HepG2 (cell line): ENCODE measurements around the gene TNNI3. TPM values are rescaled to one million over a fixed set of nuclear protein-coding genes. Genes with fewer than 3 reads are reported as not detected.
A peak's percentile ranks its signal among the peaks of the same experiment; 100 is the strongest.

Experiments
- AHDC1 ChIP-seq: sonication (generic); formaldehyde crosslinking; IDR thresholded peaks from 2 replicates; pipeline ENCODE4 v1.5.1; 2020; ENCODE audit warnings: mild to moderate bottlenecking, missing genetic modification reagents, borderline replicate concordance
- E2F1 ChIP-seq: sonication (generic); formaldehyde crosslinking; IDR thresholded peaks from 2 replicates; pipeline ENCODE4 v1.5.0; 2020; ENCODE audit warnings: missing genetic modification reagents
- HNRNPK ChIP-seq: fragments of 200-400 bp; formaldehyde crosslinking; IDR thresholded peaks from 2 replicates; pipeline ENCODE4 v1.6.1; 2018; ENCODE audit warnings: low read length, low read depth, moderate library complexity, mild to moderate bottlenecking; ENCODE audit not compliant: poor library complexity, severe bottlenecking
- JUNB ChIP-seq: sonication (generic); formaldehyde crosslinking; IDR thresholded peaks from 2 replicates; pipeline ENCODE4 v1.8.0; 2022; ENCODE audit warnings: missing genetic modification reagents, mild to moderate bottlenecking, borderline replicate concordance
- KMT2B ChIP-seq: IDR thresholded peaks from 2 replicates; pipeline ENCODE4 v1.6.1; 2016; ENCODE audit warnings: missing genetic modification reagents, missing compliant biosample characterization
- NFKB2 ChIP-seq: sonication (generic); formaldehyde crosslinking; IDR thresholded peaks from 2 replicates; pipeline ENCODE4 v1.4.0; 2020; ENCODE audit warnings: missing genetic modification reagents, borderline replicate concordance
- ZBTB42 ChIP-seq: sonication (generic); formaldehyde crosslinking; IDR thresholded peaks from 2 replicates; pipeline ENCODE4 v1.5.0; 2020; ENCODE audit warnings: mild to moderate bottlenecking, missing genetic modification reagents
- ZC3H4 ChIP-seq: sonication (generic); formaldehyde crosslinking; IDR thresholded peaks from 2 replicates; pipeline ENCODE4 v1.4.0; 2020; ENCODE audit warnings: missing genetic modification reagents, borderline replicate concordance
- ZKSCAN1 ChIP-seq: fragments of 150-350 bp; IDR thresholded peaks from 2 replicates; pipeline ENCODE4 v1.6.1; 2014; ENCODE audit warnings: low read length
- ZNF496 ChIP-seq: sonication (generic); formaldehyde crosslinking; IDR thresholded peaks from 2 replicates; pipeline ENCODE4 v1.8.1; 2023; ENCODE audit warnings: mild to moderate bottlenecking, moderate library complexity, missing genetic modification reagents; ENCODE audit not compliant: insufficient replicate concordance
- ZNF619 ChIP-seq: sonication (generic); formaldehyde crosslinking; IDR thresholded peaks from 2 replicates; pipeline ENCODE4 v1.4.0; 2020; ENCODE audit warnings: mild to moderate bottlenecking, missing genetic modification reagents
- ZNF850 ChIP-seq: sonication (generic); formaldehyde crosslinking; conservative IDR thresholded peaks from 2 replicates; pipeline ENCODE4 v1.9.0; 2021; ENCODE audit warnings: mild to moderate bottlenecking, missing genetic modification reagents
- ZNF879 ChIP-seq: sonication (generic); formaldehyde crosslinking; IDR thresholded peaks from 2 replicates; pipeline ENCODE4 v1.8.1; 2023; ENCODE audit warnings: missing genetic modification reagents
- polyA plus RNA-seq, 8 experiments: library from polyadenylated mRNA; depleted of rRNA in 3 of 8; stranded (reverse) in 7 of 8; unstranded in 1 of 8; fragments of >200 nt; fragmentation: Illumina TruSeq in 4 of 8; extraction: Trizol in 4 of 8; gene quantifications; 2 replicates each; pipeline versions ENCODE4 v1.2.1 to v1.2.3, GENCODE V29; 2011 to 2016; ENCODE audit warnings: low read depth in 4 of 8, missing spikeins in 1 of 8, mixed read lengths in 1 of 8; ENCODE audit not compliant: insufficient read depth in 1 of 8
- total RNA-seq, 5 experiments: library from RNA; depleted of rRNA; stranded (reverse); fragments of >200 nt; fragmentation: Illumina TruSeq; extraction: Trizol; gene quantifications; 2 replicates each; pipeline ENCODE4 v1.2.3, GENCODE V29; 2016; ENCODE audit warnings: low read depth in 1 of 5
- TF ChIP-seq, protein P1 (sequence below): sonication (generic); formaldehyde crosslinking; IDR thresholded peaks from 2 replicates; pipeline ENCODE4 v1.4.0; 2020; ENCODE audit warnings: low read depth, mild to moderate bottlenecking, missing genetic modification reagents
- TF ChIP-seq, protein P2 (sequence below): sonication (generic); formaldehyde crosslinking; IDR thresholded peaks from 2 replicates; pipeline ENCODE4 v1.8.0; 2022; ENCODE audit warnings: missing genetic modification reagents, mild to moderate bottlenecking, borderline replicate concordance
- TF ChIP-seq, protein P3 (sequence below): sonication (generic); formaldehyde crosslinking; IDR thresholded peaks from 2 replicates; pipeline ENCODE4 v1.8.1; 2022; ENCODE audit warnings: low read depth, mild to moderate bottlenecking, missing genetic modification reagents

TNNI3 gene
- total and polyA plus RNA-seq, 2 of the 13 experiments (the other 11 are each of a cell fraction or from before 2014, with no cell fraction given) = 3.5 to 3.7 TPM

DNA sequence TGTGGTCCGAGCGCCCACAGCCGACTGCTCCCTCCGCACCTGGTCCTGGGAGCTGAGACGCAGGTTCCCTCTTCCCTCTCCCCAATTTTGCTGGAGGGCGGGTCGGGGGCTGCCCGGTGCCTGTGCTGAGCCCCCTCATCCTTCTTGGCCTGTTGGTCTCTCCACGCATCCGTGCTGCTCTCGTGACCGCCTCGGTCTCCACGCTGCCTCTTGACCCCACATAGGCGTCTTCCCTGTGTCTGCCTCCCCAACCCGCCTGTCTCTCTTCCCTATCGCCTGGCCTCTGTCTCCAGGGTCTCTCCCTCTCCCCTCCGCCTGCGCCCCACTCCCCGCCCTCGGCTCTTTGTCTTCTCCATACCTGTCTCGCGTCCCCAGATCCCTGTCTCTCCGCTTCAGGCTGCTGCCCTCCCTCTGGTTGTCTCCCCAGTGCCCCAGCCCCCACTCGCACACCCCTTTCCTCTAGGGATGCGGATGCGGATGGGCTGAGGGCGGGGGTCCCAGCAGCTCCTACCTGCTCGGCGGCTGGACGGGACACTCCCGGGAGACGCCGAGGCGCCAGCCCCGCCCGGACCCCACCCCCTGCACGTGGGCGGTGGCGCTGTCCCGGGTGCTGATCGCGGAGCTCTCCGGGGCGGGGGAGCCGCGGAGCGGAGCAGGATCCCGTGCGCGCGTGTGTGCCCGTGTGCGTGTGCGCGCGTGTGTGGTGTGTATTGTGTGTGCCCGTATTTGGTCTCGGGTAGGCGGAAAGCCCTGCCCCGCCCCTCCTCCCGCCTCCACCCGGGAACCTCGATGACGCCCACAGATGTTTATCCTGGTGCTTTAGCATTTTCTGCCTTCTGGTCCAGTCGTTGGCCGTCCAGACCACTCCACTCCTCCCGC, 22.3 kb upstream of the TNNI3 start, which contains the start of gene SYT5 (continued):
- peak; percentile 16 for TF ChIP-seq HNRNPK
- no peak for TF ChIP-seq E2F1 (CRISPR knock-in tag)
- TF ChIP-seq ZBTB42 (CRISPR knock-in tag) = no peak
- no peak for TF ChIP-seq ZC3H4 (CRISPR knock-in tag)
- no peak for TF ChIP-seq ZNF850 (CRISPR knock-in tag)
- TF ChIP-seq AHDC1 = no peak
- TF ChIP-seq JUNB (CRISPR knock-in tag) = no peak
- TF ChIP-seq ZNF619 = no peak
- TF ChIP-seq, protein P1, sequence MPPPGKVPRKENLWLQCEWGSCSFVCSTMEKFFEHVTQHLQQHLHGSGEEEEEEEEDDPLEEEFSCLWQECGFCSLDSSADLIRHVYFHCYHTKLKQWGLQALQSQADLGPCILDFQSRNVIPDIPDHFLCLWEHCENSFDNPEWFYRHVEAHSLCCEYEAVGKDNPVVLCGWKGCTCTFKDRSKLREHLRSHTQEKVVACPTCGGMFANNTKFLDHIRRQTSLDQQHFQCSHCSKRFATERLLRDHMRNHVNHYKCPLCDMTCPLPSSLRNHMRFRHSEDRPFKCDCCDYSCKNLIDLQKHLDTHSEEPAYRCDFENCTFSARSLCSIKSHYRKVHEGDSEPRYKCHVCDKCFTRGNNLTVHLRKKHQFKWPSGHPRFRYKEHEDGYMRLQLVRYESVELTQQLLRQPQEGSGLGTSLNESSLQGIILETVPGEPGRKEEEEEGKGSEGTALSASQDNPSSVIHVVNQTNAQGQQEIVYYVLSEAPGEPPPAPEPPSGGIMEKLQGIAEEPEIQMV = no peak
- TF ChIP-seq NFKB2 = 0 out of 2 replicates have a peak, but pooled peaks have one; percentile 32
- TF ChIP-seq ZNF496 (CRISPR knock-in tag) = no peak
- TF ChIP-seq, protein P2, sequence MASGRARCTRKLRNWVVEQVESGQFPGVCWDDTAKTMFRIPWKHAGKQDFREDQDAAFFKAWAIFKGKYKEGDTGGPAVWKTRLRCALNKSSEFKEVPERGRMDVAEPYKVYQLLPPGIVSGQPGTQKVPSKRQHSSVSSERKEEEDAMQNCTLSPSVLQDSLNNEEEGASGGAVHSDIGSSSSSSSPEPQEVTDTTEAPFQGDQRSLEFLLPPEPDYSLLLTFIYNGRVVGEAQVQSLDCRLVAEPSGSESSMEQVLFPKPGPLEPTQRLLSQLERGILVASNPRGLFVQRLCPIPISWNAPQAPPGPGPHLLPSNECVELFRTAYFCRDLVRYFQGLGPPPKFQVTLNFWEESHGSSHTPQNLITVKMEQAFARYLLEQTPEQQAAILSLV (CRISPR knock-in tag) = no peak
- TF ChIP-seq, protein P3, sequence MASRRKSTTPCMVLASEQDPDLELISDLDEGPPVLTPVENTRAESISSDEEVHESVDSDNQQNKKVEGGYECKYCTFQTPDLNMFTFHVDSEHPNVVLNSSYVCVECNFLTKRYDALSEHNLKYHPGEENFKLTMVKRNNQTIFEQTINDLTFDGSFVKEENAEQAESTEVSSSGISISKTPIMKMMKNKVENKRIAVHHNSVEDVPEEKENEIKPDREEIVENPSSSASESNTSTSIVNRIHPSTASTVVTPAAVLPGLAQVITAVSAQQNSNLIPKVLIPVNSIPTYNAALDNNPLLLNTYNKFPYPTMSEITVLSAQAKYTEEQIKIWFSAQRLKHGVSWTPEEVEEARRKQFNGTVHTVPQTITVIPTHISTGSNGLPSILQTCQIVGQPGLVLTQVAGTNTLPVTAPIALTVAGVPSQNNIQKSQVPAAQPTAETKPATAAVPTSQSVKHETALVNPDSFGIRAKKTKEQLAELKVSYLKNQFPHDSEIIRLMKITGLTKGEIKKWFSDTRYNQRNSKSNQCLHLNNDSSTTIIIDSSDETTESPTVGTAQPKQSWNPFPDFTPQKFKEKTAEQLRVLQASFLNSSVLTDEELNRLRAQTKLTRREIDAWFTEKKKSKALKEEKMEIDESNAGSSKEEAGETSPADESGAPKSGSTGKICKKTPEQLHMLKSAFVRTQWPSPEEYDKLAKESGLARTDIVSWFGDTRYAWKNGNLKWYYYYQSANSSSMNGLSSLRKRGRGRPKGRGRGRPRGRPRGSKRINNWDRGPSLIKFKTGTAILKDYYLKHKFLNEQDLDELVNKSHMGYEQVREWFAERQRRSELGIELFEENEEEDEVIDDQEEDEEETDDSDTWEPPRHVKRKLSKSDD (CRISPR knock-in tag) = no peak
- TF ChIP-seq ZNF879 (CRISPR knock-in tag) = no peak
- TF ChIP-seq KMT2B (CRISPR knock-in tag) = no peak
- no peak for TF ChIP-seq ZKSCAN1
